ENCODE data around the gene ANKRD11. TPM values are rescaled to one million over a fixed set of nuclear protein-coding genes. Genes with fewer than 3 reads are reported as not detected.

ANKRD11 gene
- total and polyA plus RNA-seq, 8 donors, result 43.9 to 74.0 (median 46.2) TPM

- DNase-seq (no peak), ATAC-seq (no peak), FAIRE-seq (no peak)
- WGBS, 2 donors, result 82 to 90% methylated on average over 27 of the region's 27 CpGs
- intact Hi-C loops (cut with DNase I), result loop anchor here in 1 of 3 donors (10.0 kb wide), 1 partner anchor 63 kb away; no protein-coding TSS in a partner anchor
- Histone ChIP-seq H3K9me3 (no peaks in the 10 kb centered on the region), H3K4me3 (no peak overlapping the region), H3K27me3 (no peaks in the 10 kb centered on the region), H3K36me3 (no peaks in the 10 kb centered on the region), H3K27ac (no peak overlapping the region), H3K4me1 (peaks cover 20 to 36% (median 33%) of the 10 kb centered on the region in 3 donors)
- TF ChIP-seq CTCF (IDR thresholded peaks at IDR 0.05), result no peak
Observed at GRCh38 chr16:89401641-89402445, 88.5 kb downstream of the ANKRD11 start.

GRCh38 chr16:89401205-89401604 is 89.2 kb downstream of the ANKRD11 start:
- H3K36me3 ChIP-seq, result no peaks in the 10 kb centered on the region
- H3K9me3 ChIP-seq, result no peaks in the 10 kb centered on the region
- no peak for TF ChIP-seq CTCF (IDR thresholded peaks at IDR 0.05)
- H3K27me3 ChIP-seq, result no peaks in the 10 kb centered on the region
- ATAC-seq, result no peak
- DNase-seq, result no peak
- FAIRE-seq, result no peak
- no peak overlapping the region for H3K27ac ChIP-seq
- WGBS, 2 donors, result 91% methylated on average over 12 of the region's 12 CpGs
- intact Hi-C loops (cut with DNase I), result loop anchor here in 1 of 3 donors (10.0 kb wide), 1 partner anchor 64 kb away; no protein-coding TSS in a partner anchor
- peaks cover 20 to 30% (median 28%) of the 10 kb centered on the region in 3 donors for H3K4me1 ChIP-seq
- H3K4me3 ChIP-seq, result no peak overlapping the region

DNA sequence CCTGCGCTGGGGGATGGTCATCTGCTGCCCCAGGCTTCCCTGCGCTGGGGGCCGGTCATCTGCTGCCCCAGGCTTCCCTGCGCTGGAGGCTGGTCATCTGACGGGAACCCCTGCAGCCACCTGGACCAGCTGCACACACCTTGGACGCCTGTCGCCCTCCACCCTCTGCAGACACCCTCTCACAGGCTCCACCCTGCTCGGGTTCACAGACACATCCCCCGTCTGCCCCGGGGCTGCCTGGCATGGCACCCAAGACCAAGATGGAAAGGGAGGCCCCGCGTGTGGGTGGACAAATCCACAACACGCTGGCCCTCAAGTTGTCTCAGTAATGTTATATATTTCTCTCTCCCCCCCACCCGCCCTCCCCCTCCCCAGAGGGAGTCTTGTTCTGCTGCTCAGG is 89.6 kb downstream of the ANKRD11 start:
- no peaks in the 10 kb centered on the region for H3K36me3 ChIP-seq
- WGBS, 2 donors, result 81 to 82% methylated on average over 12 to 13 of the region's 14 CpGs
- intact Hi-C loops (cut with DNase I), result loop anchor here in 1 of 3 donors (10.0 kb wide), 1 partner anchor 64 kb away; no protein-coding TSS in a partner anchor
- no peak overlapping the region for H3K4me3 ChIP-seq
- no peak overlapping the region for H3K27ac ChIP-seq
- TF ChIP-seq CTCF (IDR thresholded peaks at IDR 0.05), result no peak
- DNase-seq, result no peak
- no peak for FAIRE-seq
- ATAC-seq, result no peak
- no peaks in the 10 kb centered on the region for H3K9me3 ChIP-seq
- no peaks in the 10 kb centered on the region for H3K27me3 ChIP-seq
- H3K4me1 ChIP-seq, result peaks cover 19 to 28% (median 26%) of the 10 kb centered on the region in 3 donors

GRCh38 chr16:89398924-89399323 is 91.4 kb downstream of the ANKRD11 start:
- TF ChIP-seq CTCF (IDR thresholded peaks at IDR 0.05), result no peak
- intact Hi-C loops (cut with DNase I), result loop anchor here in 1 of 3 donors (10.0 kb wide), 1 partner anchor 54 kb away; no protein-coding TSS in a partner anchor
- DNase-seq (no peak), FAIRE-seq (no peak), ATAC-seq (no peak)
- no peaks in the 10 kb centered on the region for H3K27me3 ChIP-seq
- peaks cover 16 to 28% (median 26%) of the 10 kb centered on the region in 3 donors for H3K4me1 ChIP-seq
- no peak overlapping the region for H3K4me3 ChIP-seq
- H3K27ac ChIP-seq, result no peak overlapping the region
- H3K36me3 ChIP-seq, result no peaks in the 10 kb centered on the region
- 74 to 80% methylated on average over 9 of the region's 9 CpGs for WGBS, 2 donors
- no peaks in the 10 kb centered on the region for H3K9me3 ChIP-seq

All from pancreas (tissue), 10 donors.